Parathyroid adenoma (tissue), 2 donors: Measurements from ENCODE around the gene TRIM29.
A peak's percentile ranks its signal among the peaks of the same experiment; 100 is the strongest.

Source experiments
- H2AFZ ChIP-seq: fragments of 300-600 bp; sonication (generic); one replicate; pipeline ENCODE4 v1.7.0; 2017; ENCODE audit warnings: antibody characterized with exemption, mild to moderate bottlenecking
- H3K27ac ChIP-seq: fragments of 300-600 bp; sonication (generic); one replicate; pipeline ENCODE4 v1.7.0; 2017
- H3K27me3 ChIP-seq: fragments of 300-600 bp; sonication (generic); one replicate; pipeline ENCODE4 v1.7.0; 2017; ENCODE audit warnings: low read length; ENCODE audit not compliant: control insufficient read depth, insufficient read depth
- H3K36me3 ChIP-seq: fragments of 300-600 bp; sonication (generic); one replicate; pipeline ENCODE4 v1.7.0; 2017; ENCODE audit warnings: low read length; ENCODE audit not compliant: control insufficient read depth, insufficient read depth
- H3K4me1 ChIP-seq: fragments of 300-600 bp; sonication (generic); one replicate; pipeline ENCODE4 v1.7.0; 2017; ENCODE audit warnings: control low read depth
- H3K4me2 ChIP-seq: fragments of 300-600 bp; sonication (generic); one replicate; pipeline ENCODE4 v1.7.0; 2017; ENCODE audit warnings: low read length
- H3K4me3 ChIP-seq: fragments of 300-600 bp; sonication (generic); one replicate; pipeline ENCODE4 v1.7.0; 2017; ENCODE audit warnings: low read depth, low read length
- H3K79me2 ChIP-seq: fragments of 300-600 bp; sonication (generic); one replicate; pipeline ENCODE4 v1.7.0; 2017; ENCODE audit warnings: control low read depth
- H3K9ac ChIP-seq: fragments of 300-600 bp; sonication (generic); one replicate; pipeline ENCODE4 v1.7.0; 2017; ENCODE audit warnings: mild to moderate bottlenecking
- H3K9me3 ChIP-seq: fragments of 300-600 bp; sonication (generic); one replicate; pipeline ENCODE4 v1.7.0; 2017; ENCODE audit warnings: low read length; ENCODE audit not compliant: control insufficient read depth
- TF ChIP-seq, protein P1 (sequence below): fragments of 300-600 bp; sonication (generic); IDR thresholded peaks from one replicate; pipeline ENCODE4 v1.7.0; 2017; ENCODE audit warnings: antibody characterized with exemption, mild to moderate bottlenecking
- donor health status: primary hyperparathyroidism.

TRIM29 gene

GRCh38 chr11:120088056-120088455, 49.9 kb downstream of the TRIM29 start:
- no peak overlapping the region for H3K4me2 ChIP-seq
- H2AFZ ChIP-seq = no peak overlapping the region
- no peak overlapping the region for H3K27ac ChIP-seq
- TF ChIP-seq, protein P1, sequence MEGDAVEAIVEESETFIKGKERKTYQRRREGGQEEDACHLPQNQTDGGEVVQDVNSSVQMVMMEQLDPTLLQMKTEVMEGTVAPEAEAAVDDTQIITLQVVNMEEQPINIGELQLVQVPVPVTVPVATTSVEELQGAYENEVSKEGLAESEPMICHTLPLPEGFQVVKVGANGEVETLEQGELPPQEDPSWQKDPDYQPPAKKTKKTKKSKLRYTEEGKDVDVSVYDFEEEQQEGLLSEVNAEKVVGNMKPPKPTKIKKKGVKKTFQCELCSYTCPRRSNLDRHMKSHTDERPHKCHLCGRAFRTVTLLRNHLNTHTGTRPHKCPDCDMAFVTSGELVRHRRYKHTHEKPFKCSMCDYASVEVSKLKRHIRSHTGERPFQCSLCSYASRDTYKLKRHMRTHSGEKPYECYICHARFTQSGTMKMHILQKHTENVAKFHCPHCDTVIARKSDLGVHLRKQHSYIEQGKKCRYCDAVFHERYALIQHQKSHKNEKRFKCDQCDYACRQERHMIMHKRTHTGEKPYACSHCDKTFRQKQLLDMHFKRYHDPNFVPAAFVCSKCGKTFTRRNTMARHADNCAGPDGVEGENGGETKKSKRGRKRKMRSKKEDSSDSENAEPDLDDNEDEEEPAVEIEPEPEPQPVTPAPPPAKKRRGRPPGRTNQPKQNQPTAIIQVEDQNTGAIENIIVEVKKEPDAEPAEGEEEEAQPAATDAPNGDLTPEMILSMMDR = no peak
- H3K79me2 ChIP-seq = no peaks in the 10 kb centered on the region
- no peak overlapping the region for H3K4me3 ChIP-seq
- no peak overlapping the region for H3K9ac ChIP-seq
- no peaks in the 10 kb centered on the region for H3K27me3 ChIP-seq
- H3K4me1 ChIP-seq = no peaks in the 10 kb centered on the region
- no peaks in the 10 kb centered on the region for H3K9me3 ChIP-seq
- no peaks in the 10 kb centered on the region for H3K36me3 ChIP-seq

GRCh38 chr11:120086651-120087050, 51.3 kb downstream of the TRIM29 start:
- H3K9me3 ChIP-seq = no peaks in the 10 kb centered on the region
- no peaks in the 10 kb centered on the region for H3K27me3 ChIP-seq
- H3K4me1 ChIP-seq = no peaks in the 10 kb centered on the region
- no peaks in the 10 kb centered on the region for H3K36me3 ChIP-seq
- H3K27ac ChIP-seq = no peak overlapping the region
- H3K4me3 ChIP-seq = no peak overlapping the region
- H3K9ac ChIP-seq = no peak overlapping the region
- H3K4me2 ChIP-seq = no peak overlapping the region
- TF ChIP-seq, protein P1 = no peak
- H2AFZ ChIP-seq = no peak overlapping the region
- H3K79me2 ChIP-seq = no peaks in the 10 kb centered on the region

DNA sequence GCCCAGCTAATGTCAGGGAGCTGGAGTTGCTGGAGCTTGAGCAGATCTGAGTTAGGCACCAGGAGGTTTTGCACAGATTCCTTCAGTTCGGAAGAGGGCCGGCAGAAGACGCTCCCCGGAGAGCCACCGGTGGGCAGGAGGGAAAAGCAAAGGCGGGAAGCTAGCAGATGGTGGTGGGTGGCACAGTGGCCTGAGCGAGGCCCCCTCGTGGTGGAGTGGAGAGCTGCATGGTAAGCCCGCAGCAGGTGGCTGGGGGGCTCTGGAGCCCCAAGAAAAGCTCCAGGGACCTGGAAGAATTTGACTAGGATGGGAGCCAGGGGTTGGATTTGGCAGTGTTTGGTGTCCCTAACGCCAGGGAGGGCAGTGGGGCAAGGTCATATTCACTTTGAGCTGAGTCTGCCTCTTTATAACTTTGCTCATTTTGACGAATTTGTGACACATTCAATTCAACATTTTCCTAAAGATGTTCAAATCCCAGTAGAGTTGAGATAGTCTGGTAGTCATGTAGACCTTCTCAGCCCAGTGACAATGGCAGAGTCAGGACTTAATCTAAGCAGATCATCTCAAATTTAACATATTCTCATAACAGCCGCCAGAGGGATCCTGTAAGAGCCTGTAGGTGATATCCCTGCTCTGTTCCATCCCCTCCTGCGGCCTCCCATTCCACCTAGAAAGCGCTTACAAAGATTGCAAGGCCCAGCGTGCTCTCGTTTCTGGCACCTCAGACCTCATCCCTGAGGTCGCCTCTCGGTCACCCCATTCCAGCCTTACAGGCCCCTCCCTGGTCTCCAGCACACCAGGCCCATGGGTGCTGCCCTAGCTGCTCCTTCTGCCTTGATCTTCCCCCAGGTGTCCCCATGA, 57.9 kb downstream of the TRIM29 start:
- Histone ChIP-seq H3K9me3 (no peaks in the 10 kb centered on the region), H3K27ac (no peak overlapping the region), H3K4me2 (no peak overlapping the region), H3K4me1 (no peaks in the 10 kb centered on the region), H3K9ac (no peak overlapping the region), H3K4me3 (no peak overlapping the region), H2AFZ (no peak overlapping the region), H3K79me2 (no peaks in the 10 kb centered on the region), H3K27me3 (no peaks in the 10 kb centered on the region), H3K36me3 (no peaks in the 10 kb centered on the region)
- TF ChIP-seq, protein P1 = peak; percentile 31

DNA sequence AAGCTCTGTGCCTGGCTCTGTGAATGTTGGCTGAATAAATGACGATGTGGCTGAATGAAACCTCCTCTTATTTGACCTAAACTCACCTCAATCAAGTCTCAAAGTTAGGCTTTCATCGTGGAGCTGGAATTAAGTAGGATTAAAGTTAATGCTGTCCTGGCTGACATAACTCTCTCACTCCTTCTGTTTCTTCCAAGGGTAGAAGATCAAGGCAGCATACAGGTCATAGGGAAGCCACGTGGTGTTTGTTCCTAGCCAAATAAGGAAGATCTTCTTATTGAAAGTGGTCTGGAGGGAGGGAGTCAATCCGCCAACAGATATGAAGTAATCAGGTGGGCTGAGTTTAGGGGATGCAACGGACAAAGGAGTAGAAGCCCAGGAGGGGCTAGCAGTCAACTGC, 59.5 kb downstream of the TRIM29 start:
- Histone ChIP-seq H3K4me1 (no peaks in the 10 kb centered on the region), H3K4me3 (no peak overlapping the region), H3K27me3 (no peaks in the 10 kb centered on the region), H3K9me3 (no peaks in the 10 kb centered on the region), H3K36me3 (no peaks in the 10 kb centered on the region), H3K79me2 (no peaks in the 10 kb centered on the region), H2AFZ (no peak overlapping the region), H3K4me2 (no peak overlapping the region), H3K9ac (no peak overlapping the region), H3K27ac (no peak overlapping the region)
- TF ChIP-seq, protein P1 = no peak

DNA sequence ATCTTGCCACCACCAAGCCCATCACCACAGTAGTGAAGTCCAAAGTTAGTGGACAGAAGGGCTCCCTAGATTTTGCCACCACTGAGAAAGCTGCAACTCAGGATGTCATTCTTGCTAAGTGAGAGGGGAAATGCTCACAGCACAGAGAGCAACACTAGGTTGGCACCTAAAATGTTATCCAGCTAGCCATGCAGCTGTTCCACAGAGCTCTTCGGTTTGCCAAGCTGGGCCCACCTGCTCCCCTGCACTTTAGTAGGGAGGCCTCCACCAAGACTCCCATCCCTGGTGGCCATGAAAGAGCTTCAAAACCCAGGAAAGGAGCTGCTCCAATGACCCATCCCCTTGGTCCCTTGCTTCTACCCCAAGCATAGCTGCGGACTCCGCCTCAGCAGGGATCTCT, 63.8 kb downstream of the TRIM29 start:
- Histone ChIP-seq H3K4me2 (no peak overlapping the region), H3K27me3 (no peaks in the 10 kb centered on the region), H3K79me2 (no peaks in the 10 kb centered on the region), H3K9me3 (no peaks in the 10 kb centered on the region), H3K4me1 (no peaks in the 10 kb centered on the region), H2AFZ (no peak overlapping the region), H3K4me3 (no peak overlapping the region), H3K9ac (no peak overlapping the region), H3K27ac (no peak overlapping the region), H3K36me3 (no peaks in the 10 kb centered on the region)
- TF ChIP-seq, protein P1 = no peak
